HG03457 (cell line): ENCODE measurements around the gene COG5.

Experiments used
- ATAC-seq: cut with Tn5 transposase; IDR thresholded peaks from one replicate; pipeline ENCODE4 v1.9.1; 2021; ENCODE audit warnings: moderate number of reproducible peaks; ENCODE audit not compliant: unreplicated experiment

The COG5 gene

GRCh38 chr7:107344286-107344685 is 219.4 kb downstream of the COG5 start:
- ATAC-seq: no peak

- ATAC-seq: no peak
Measured at GRCh38 chr7:107338080-107338479, 225.6 kb downstream of the COG5 start.

DNA sequence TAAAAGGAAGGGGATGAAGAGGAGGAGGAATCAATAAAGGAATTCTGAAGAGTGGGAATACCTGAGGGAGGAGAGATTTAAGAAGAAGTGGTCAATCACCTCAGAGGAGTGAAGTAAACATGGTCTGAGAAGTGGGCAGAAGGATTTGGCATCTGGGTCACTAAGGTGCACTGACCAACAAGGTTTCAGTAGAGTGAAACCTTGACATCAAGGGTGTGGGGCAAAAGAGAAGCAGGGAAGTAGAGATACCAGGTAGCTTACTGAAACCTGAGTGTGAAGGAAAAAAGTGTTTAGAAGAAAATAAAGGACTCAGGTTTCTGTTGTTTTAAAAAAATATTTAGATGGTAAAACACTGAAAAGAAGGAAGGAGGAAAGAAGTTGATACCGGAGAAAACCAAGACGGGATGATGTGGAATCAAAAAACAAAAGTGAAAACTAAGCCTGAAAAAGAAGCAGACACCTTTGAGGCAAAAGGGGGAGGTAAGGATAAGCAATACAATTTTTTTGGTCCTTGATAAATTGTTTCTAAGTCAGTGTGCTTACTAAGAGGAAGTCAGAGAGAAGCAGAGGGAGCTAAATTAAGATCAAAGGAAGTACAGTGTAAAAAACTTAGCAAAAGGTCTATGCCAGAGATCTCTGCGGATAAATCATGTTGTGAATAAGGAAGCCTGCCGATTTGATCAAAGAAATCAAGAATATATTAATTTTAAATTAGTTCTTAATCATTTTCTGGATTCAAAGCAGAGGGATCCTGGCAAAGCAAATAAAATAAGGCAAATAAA is 231.0 kb downstream of the COG5 start:
- ATAC-seq: no peak

DNA sequence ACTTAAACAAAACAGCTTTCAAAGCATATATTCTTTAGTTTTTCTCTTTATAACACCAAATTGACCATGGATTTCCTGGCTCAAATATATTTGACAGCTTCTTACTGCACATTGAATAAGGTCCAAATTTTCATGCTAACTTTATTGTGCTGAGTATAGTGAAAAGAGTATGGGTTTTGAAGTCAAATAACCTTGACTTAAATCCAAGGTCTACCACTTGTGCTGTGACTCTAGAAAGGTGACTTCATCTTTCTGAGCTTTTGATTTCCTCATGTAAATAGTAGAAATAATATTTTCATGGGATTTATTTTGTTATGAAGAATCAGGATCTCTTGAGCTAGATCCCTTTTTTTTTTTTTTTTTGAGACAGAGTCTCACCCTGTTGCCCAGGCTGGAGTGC is 233.2 kb downstream of the COG5 start:
- no peak for ATAC-seq

GRCh38 chr7:107327986-107328569 is 235.6 kb downstream of the COG5 start:
- ATAC-seq: no peak

DNA sequence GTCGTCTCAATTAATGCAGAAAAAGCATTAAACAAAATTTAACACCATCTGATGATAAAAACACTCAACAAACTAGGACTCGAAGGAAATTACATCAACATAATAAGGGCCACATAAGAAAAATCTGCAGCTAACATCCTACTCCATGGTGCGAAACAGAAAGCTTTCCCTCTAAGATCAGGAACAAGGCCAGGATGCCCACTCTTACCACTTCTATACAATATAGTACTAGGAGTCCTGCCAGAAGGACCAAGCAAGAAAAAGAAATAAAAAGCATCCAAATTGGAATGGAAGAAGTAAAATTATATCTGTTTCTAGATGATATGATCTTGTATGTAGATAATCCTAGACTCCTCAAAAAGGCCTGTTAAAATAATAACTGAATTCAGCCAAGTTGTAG is 237.7 kb downstream of the COG5 start:
- ATAC-seq: no peak

GRCh38 chr7:107322015-107322414 is 241.7 kb downstream of the COG5 start:
- ATAC-seq: no peak

DNA sequence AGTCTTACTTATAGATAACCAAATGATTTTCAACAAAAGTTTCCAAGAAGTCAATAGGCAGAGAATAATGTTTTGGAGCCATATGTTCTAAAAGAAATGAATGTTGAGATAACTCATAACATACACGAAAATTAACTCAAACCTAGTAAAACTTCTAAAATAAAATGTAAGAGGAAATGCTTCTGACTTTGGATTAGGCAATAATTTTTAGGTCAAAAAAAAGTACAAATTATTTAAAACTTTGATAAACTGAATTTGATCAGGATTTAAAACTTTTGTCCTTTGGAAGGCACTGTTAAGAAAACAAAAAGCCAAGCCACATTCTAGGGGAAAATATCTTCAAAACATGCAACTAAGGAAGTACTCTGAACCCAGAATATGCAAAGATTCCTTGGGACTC is 242.1 kb downstream of the COG5 start:
- no peak for ATAC-seq

DNA sequence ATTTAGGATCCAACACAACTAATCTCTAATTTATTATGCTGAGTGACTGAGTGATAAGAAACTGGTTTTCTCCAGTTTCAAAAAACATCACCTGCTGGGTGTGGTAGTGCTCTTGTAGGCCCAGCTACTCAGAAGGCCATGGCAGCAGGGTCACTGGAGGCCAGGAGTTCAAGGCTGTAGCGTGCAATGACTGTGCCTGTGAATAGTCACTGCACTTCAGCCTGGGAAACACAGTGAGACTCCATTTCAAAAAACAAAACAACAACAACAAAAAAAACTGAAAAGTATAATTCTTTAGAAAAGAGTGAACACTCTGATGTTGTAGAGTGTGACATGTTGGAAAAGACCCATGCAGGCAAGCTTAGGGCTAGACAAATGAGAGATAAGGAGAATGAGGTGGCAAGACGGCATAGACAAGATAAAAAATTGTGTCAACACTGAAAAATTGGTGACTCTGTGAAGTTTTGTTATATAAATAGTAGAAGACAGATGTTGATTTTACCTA is 243.9 kb downstream of the COG5 start:
- ATAC-seq: no peak

DNA sequence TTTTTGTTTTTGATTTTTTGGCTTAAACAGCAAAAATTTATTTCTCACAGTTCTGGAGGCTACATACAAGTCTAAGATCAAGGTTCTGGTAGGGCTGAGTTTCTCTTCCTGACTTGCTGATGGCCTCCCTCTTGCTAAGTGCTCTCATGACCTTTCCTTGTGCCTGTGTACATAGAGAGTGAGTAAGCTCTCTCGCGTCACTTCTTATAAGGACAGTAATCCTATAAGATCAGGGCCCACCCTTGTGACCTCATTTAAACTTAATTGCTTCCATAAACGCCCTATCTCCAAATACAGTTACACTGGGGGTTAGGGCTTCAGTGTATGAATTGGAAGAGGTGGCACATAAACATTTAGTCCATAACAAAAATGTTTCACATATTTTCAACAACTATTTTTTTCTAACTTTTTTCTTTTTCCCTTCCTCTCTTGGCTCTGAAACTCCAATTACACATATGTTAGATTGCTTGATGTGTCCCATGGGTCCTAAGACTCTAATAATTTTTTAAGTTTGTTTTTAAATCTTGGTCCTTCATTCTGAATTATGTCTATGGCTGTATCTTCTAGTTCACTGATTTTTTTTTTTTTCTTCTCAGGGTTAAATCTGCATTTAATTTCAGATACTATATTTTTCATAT is 245.1 kb downstream of the COG5 start:
- ATAC-seq: no peak

GRCh38 chr7:107315716-107316220 is 248.0 kb downstream of the COG5 start:
- no peak for ATAC-seq

DNA sequence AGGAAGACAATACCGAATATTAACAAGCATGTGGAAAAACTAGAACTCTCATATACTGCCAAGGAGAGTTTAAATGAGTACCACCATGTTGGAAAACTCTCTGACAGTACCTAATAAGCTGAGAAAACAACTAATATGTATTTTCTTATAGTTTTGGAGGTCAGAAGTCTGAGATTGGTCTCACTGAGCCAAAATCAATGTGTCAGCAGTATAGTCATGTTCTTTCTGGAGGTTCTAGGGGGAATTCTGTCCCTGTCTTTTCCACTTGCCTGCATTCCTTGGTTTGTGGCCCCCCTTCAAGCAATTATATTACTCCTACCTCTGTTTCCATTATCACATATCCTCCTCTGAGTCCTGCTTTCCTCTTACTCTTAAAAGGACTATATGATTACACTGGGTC is 250.4 kb downstream of the COG5 start:
- no peak for ATAC-seq

GRCh38 chr7:107312418-107312817 is 251.3 kb downstream of the COG5 start:
- no peak for ATAC-seq

DNA sequence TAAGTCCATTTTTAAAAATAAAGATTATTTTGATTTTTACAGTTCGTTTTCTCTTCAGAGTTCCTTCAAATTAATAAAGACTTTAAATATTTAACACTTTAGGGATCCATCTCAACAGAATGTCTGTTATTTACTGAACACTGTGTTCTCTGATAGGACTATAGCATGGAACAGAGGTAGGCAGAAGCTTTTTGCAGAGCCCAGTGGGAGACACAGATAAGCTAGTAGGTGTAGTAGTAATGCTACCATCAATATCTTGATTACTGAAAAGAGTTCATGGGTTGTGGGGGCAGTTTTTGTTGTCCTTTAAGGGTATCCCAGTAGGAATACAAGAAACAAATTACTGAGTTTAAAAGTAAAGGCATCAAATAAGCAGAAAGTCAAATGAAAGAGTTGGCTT is 254.4 kb downstream of the COG5 start:
- ATAC-seq: no peak

GRCh38 chr7:107304636-107305035 is 259.1 kb downstream of the COG5 start:
- ATAC-seq: no peak

DNA sequence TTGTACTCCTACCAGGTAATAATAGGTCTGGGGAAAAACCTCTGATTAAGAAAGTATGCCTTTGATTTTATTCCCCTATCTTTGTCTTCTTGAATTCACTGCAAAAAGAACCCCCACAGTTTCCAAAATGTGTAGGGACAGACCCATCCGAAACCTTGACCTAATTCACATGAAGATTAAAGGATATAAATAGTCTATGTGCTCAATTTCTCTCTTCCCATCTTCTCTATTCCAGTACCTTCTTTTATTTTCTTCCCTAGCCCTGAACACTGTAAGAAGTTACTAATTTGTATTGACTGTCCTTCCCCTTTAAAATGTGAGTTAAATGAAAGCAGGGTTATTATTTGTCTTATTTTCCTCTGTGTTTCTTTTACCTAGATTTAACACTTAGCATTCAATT is 259.7 kb downstream of the COG5 start:
- no peak for ATAC-seq

DNA sequence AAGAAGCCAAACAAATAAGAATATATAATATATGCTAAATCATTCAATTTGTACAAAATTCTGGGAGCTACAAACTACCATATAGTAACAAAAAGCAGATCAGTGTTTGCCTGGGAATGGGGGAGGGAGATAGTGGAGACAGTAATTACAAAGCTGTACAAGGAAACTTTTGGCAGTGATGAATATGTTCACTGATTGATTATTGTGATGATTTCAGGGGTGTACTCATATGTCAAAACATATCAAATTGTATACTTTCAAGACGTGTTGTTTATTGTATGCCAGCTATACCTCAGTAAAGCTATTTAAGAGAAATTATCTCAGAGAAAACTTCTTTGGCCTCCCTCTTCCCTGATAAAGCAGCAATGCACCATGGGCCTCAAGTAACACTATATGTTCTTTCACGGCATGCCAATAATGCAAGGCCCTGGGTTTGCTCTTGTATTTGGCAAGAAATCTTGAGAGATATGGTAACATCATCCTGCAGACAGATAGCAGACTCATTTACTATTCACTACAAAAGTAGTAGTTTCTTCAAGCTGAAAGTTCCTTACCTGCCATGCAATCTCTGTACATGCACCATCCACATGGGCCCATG is 261.4 kb downstream of the COG5 start:
- no peak for ATAC-seq

- ATAC-seq: no peak
Measured at GRCh38 chr7:107294182-107294581, 269.5 kb downstream of the COG5 start.

DNA sequence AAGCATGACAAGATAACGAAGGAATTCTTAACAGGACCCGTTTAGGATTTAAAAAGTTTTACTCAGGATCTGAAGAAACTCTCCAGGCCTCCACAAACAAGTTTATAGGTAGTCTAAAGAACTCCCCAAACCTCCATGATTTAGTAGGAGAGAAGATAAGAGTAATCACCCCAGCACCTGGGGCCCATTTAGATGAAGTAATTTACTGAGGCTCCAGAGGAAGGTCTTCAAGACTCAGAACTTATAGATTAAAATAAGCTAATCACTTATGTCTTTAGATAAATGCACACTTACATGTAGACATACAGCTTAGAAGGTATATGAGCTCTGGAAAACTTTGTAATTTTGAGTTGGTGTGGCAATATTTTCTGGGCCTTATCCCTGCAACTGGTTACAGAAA is 271.1 kb downstream of the COG5 start:
- ATAC-seq: no peak

- ATAC-seq: no peak
Measured at GRCh38 chr7:107291434-107291833, 272.3 kb downstream of the COG5 start.

DNA sequence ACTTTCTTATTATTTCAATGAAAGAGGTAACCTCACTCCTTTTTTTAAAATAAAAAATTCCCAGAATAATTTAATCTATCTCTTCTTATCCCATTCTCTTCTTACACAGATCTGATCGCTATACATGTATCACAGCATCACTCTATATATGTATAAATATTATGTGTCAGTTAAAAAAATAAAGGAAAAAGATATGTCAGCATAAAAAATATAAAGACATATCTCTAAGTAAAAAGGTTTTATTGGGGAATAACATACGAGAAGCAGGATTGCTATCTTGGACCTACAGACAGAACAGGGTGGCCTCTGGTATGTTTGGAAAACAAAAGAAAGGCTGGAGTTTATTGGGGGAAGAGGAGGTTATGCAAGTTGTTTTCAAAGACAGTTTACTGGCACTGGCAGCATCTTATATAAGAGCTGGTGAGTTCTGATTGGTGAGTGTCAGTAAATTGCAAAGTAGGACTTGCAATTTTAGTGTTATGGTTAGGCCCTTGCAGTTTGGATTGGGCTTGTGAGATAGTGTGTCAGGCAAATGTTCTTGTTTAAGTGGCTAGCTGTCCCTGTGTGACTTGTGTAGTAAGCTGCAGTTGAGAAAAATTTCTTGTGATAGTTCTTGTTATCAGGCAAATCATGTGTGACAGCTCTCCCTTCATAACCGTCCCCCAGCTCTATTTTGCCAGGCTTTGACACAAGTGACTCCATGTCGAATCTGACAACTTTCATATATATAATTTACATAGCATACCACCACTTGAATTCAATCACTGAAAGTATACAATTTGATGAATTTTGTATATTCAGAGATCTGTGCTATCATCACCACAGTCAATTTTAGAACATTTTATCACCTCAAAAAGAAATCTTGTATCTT is 276.7 kb downstream of the COG5 start:
- ATAC-seq: no peak
